ENCODE measurements around the gene COG5. TPM values are rescaled to one million over a fixed set of nuclear protein-coding genes. Genes with fewer than 3 reads are reported as not detected.

The COG5 gene
- total and polyA plus RNA-seq, 9 of the 15 experiments (the other 6 are each of a cell fraction or from before 2014, with no cell fraction given): 15.3 to 75.1 (median 56.4) TPM

DNA sequence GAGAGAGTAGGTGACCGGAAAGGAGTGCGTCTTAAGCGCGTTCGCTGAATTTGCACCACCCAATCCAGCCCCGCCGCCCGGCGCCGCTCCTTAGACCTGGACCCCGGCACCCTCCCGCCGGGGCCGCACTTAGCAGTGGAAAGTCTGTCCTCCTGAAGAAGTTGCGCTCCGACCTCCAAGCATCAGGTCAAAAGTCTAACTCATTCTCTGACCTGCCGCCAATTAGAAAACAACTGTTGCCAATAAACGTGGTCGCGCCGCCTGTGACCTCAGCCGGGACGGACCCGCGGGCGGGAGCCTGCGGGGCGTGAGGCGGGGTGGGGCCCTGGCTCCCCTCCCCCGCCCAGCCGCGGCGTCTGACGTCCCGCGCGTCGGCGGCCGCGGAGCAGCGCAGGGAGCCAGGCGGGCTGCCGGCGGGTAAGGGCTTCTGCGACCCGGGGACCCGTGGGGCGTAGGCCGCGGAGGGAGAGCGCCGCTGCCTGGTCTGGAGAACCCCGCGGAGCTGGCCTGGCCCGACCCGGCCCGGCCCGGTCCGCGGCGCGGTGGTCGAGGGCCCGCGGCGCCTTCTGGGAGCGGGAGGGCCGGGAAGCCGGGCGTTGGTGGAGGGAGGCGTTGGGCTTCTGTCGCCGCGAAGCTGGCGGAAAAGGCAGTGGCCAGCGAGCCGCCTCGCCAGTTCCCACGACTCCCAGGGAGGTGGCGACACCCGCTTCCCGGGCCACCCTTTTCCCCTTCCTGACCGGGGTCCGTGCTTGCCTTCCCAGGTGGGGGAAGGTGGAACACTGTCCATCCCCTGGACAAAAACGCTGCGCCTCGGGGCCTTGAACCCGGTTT is 16.4 kb upstream of the COG5 start, which contains the start of gene BCAP29 (continued):
- TF ChIP-seq MEF2D (tag; conservative IDR thresholded peaks at IDR 0.05; ENCODE audit: low read depth) (no peak), TAF1 (IDR thresholded peaks at IDR 0.05; ENCODE audit: control insufficient read depth, extremely low read depth, insufficient read depth, low read length, severe bottlenecking) (peak; percentile 83), HNRNPUL1 (IDR thresholded peaks at IDR 0.05; ENCODE audit: low read length) (no peak), HNRNPK (IDR thresholded peaks at IDR 0.05; ENCODE audit: low read depth, low read length, poor library complexity, severe bottlenecking) (no peak), PTRF (tag; IDR thresholded peaks at IDR 0.05) (no peak), ZNF165 (CRISPR knock-in tag; IDR thresholded peaks at IDR 0.05; ENCODE audit: borderline replicate concordance) (0 out of 2 replicates have a peak, but pooled peaks have one; percentile 61), CC2D1A (IDR thresholded peaks at IDR 0.05) (peak; percentile 41; the same call in 1 of the 2 replicates), JUND (IDR thresholded peaks at IDR 0.05; ENCODE audit: borderline replicate concordance, low read depth, low read length) (peak; percentile 63), JUND (tag; IDR thresholded peaks at IDR 0.05; ENCODE audit: borderline replicate concordance, low read depth, low read length) (peak; percentile 42; the same call in 1 of the 3 replicates), ZNF184 (CRISPR knock-in tag; IDR thresholded peaks at IDR 0.05) (no peak), NR1H2 (CRISPR knock-in tag; IDR thresholded peaks at IDR 0.05) (peak; percentile 60; the same call in 1 of the 2 replicates), STAT5B (CRISPR knock-in tag; IDR thresholded peaks at IDR 0.05) (no peak), ZBTB11 (CRISPR knock-in tag; IDR thresholded peaks at IDR 0.05) (peak in 2 of 3 experiments; percentile 5 to 84; a peak in 2 of 6 replicates), BCOR (IDR thresholded peaks at IDR 0.05) (peak; percentile 70), LARP7 (IDR thresholded peaks at IDR 0.05) (0 out of 2 replicates have a peak, but pooled peaks have one; percentile 68), RBM17 (IDR thresholded peaks at IDR 0.05; ENCODE audit: borderline replicate concordance, low read depth, low read length) (no peak)
- TF ChIP-seq, protein P1, sequence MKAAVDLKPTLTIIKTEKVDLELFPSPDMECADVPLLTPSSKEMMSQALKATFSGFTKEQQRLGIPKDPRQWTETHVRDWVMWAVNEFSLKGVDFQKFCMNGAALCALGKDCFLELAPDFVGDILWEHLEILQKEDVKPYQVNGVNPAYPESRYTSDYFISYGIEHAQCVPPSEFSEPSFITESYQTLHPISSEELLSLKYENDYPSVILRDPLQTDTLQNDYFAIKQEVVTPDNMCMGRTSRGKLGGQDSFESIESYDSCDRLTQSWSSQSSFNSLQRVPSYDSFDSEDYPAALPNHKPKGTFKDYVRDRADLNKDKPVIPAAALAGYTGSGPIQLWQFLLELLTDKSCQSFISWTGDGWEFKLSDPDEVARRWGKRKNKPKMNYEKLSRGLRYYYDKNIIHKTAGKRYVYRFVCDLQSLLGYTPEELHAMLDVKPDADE (conservative IDR thresholded peaks at IDR 0.05; ENCODE audit: control insufficient read depth, low read depth, low read length): peak; percentile 70; the same call in 1 of the 2 replicates
- TF ChIP-seq, protein P2, sequence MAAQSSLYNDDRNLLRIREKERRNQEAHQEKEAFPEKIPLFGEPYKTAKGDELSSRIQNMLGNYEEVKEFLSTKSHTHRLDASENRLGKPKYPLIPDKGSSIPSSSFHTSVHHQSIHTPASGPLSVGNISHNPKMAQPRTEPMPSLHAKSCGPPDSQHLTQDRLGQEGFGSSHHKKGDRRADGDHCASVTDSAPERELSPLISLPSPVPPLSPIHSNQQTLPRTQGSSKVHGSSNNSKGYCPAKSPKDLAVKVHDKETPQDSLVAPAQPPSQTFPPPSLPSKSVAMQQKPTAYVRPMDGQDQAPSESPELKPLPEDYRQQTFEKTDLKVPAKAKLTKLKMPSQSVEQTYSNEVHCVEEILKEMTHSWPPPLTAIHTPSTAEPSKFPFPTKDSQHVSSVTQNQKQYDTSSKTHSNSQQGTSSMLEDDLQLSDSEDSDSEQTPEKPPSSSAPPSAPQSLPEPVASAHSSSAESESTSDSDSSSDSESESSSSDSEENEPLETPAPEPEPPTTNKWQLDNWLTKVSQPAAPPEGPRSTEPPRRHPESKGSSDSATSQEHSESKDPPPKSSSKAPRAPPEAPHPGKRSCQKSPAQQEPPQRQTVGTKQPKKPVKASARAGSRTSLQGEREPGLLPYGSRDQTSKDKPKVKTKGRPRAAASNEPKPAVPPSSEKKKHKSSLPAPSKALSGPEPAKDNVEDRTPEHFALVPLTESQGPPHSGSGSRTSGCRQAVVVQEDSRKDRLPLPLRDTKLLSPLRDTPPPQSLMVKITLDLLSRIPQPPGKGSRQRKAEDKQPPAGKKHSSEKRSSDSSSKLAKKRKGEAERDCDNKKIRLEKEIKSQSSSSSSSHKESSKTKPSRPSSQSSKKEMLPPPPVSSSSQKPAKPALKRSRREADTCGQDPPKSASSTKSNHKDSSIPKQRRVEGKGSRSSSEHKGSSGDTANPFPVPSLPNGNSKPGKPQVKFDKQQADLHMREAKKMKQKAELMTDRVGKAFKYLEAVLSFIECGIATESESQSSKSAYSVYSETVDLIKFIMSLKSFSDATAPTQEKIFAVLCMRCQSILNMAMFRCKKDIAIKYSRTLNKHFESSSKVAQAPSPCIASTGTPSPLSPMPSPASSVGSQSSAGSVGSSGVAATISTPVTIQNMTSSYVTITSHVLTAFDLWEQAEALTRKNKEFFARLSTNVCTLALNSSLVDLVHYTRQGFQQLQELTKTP (IDR thresholded peaks at IDR 0.05; ENCODE audit: low read depth in 1 of 2, partially characterized antibody in 2 of 2): peak in 1 of 2 experiments; percentile 66
